ENCODE results near the gene ANGPTL2.
A peak's percentile ranks its signal among the peaks of the same experiment; 100 is the strongest.

Gene ANGPTL2

GRCh38 chr9:127067603-127068220 is 54.7 kb downstream of the ANGPTL2 start:
- DNase-seq, result no peak

DNA sequence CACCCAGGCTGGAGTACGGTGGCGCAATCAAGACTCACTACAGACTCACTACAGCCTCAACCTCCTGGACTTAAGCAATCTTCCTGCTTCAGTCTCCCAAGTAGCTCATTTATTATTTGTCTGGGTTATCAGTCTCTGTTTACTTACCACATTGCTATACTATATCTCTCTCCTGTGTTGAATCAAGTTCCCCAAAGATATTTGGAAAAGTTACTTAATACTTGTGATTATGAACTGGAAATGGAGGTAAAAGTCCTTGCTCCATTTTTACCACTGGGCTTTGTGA is 55.6 kb downstream of the ANGPTL2 start:
- peak; percentile 49 for DNase-seq

- DNase-seq, result peak; percentile 52
Observed at GRCh38 chr9:127066060-127066850, 56.2 kb downstream of the ANGPTL2 start.

DNA sequence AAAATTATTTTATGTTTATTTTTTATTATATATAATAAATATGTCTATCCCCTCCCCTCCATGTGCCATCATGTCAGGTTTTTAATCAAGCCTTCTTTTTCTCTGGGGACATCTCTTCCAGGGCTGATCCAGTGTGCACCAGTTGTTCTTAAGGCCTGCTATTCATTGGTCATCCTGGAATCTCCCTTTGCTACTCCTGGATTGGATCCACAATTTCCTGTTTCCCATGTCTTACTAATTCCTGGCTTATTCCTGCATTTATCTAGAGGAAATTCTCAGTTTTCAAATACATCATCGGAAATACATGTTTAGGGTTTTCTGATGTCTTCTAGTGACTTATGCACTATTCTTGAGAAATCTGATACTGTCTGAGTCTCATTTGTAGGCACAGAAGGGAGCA is 56.8 kb downstream of the ANGPTL2 start:
- peak; percentile 69 for DNase-seq

DNA sequence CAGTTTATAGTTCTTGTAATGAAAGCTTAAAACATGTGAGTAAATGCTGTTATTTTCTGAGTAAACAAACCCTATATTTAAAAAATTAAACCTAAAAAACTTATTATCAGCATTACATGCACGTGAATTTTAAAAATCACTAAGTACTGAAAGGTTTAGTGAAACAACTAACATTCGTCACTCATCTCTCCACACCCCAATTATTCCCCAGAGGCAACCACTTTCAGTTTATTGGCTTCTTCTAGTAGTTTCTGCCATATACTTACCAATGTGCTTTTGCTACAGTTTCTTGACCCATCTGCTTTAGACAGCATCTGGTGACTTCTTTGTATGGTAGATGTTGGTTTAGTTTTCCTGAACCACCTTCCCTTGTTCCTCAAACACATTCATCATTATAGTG is 58.1 kb downstream of the ANGPTL2 start:
- DNase-seq, result no peak

- DNase-seq, result no peak
Observed at GRCh38 chr9:127061411-127061810, 61.0 kb downstream of the ANGPTL2 start.

DNA sequence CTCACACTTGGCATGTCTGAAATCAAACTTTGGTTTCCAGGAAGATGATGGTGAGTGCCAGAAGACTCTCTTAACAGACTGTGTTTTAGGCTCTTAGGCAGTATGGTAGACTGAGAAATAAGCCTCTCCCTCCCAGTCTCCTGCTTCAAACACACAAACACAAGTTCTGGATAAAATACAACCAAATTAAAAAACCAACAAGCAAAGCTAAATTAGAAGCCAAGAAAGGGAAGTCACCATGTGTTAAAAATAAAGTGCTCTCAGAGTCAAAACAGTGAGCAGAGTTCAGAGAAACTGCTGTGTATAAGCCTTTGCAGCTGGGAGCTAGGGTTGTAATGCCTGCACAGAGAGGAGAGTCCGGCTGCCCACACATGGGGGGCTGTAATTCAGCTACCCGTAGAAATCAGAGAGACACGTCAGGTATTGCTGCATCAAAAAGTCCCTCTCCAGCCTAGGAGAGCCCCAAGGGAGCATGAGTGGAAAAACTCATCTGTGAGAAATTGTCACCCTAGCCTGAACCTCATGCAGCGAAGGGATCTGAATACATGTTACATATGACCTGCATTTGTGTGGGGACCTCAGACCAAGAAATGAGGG is 62.6 kb downstream of the ANGPTL2 start:
- DNase-seq, result no peak

DNA sequence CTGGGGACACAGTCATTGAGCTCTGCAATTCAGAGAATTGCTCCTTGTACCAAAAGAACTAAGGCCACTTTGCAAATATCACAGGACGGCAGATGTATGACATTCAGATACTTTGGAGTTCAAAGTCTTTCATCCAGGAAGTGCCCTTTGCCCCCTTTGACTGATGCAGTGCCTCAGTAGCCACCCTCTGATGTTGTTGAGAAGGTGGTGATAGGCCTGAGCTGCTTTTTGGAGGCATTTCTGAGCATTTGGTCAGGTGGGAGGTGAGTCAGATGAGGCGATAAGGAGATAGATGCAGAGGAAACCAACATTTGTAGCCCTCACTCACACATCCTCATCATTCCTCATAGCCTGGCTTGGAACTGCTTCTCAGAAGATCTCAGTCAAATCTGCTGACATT is 63.4 kb downstream of the ANGPTL2 start:
- no peak for DNase-seq

- peak; percentile 81 for DNase-seq
Observed at GRCh38 chr9:127058645-127059021, 63.8 kb downstream of the ANGPTL2 start.

GRCh38 chr9:127058011-127058644 is 64.3 kb downstream of the ANGPTL2 start:
- DNase-seq, result no peak

DNA sequence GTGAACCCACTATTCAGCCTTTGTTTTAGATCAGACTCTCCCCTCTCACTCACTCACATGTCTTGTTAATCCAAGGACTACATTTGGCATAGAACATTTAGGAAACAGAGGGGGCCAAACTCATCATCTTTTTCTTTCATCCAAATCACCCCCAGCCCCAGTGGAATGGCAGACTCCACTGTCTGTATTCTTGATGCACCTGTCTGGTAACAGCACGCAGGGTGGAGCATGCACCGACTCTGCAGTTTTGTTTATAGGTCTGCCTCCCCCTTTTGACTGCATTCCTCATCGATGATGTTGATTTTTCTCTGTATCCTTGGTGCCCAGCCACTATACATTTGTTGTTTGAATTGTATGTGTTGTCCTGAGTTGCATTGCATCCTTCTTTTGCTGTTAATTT is 66.0 kb downstream of the ANGPTL2 start:
- no peak for DNase-seq

GRCh38 chr9:127055745-127056402 is 66.6 kb downstream of the ANGPTL2 start:
- no peak for DNase-seq

- no peak for DNase-seq
Observed at GRCh38 chr9:127053960-127054359, 68.5 kb downstream of the ANGPTL2 start.

DNA sequence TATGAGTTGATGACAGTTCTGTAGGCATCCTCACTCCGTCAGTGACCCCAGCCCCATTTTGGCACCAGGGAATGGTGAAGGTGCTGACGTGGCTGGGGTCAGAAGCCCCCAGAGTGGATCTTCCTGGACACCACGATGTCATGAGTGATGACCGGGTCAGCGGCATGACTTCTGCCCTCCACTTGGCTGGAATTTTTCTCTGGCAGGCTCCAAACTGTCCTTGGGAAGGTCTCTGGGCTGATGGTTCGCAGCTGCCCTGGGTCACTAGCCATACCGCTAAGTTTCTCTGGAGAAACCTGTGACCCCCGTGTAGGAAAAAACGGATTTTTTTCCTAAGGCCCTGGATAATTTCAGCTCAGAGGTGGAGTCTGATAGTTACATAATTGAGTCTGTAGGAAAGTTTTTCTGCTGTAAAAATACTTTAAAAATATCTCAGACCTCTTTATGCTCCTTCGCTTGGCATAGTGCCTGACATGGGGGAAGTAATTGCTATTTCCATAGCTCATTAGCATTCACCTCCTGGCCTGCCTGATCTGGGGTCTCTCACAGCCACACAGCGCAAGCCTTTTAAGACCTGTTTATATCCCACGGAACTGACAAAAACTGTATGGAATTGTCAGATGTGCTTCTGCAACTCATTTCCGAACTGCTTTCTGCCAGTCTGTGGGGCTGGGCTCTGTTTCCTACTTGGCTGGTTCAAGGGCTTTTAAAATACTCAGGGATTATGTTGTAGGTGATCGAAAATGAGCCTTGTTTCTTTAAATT is 69.2 kb downstream of the ANGPTL2 start:
- no peak for DNase-seq

DNA sequence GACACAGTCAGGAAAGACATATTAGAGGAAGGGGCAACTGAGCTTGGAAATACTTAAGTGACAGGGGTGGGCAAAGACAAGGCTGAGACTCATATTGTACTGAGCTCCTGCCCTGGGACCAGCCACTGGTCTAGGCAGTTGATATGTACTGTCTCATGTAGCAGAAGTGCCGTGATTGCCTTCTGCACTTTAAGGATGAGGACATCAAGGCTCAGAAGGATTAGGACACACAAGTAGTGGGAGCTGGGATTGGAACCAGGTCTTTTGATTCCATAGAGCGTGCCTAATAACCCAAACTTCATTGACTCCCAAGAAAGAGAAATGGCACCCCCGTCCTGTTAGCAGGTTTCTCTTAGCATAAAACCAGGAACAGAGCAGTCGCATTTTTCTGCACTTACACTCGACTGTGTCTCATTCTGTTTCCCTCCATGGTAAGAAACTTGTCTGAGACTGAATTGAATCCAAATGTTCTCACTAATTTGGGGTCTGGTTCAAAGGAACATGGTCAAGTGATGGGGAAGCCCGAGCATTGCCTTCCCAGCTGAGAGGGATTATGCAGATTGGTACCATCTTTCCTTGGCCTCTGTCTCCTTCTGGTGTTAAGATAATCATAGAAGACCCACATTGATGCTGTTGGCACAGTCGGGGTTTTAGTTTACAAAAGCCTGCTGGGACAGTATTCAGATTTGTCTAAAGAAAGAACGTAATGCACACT is 70.4 kb downstream of the ANGPTL2 start:
- DNase-seq, result no peak

- no peak for DNase-seq
Observed at GRCh38 chr9:127050591-127051001, 71.8 kb downstream of the ANGPTL2 start.

- no peak for DNase-seq
Observed at GRCh38 chr9:127050152-127050551, 72.3 kb downstream of the ANGPTL2 start.

DNA sequence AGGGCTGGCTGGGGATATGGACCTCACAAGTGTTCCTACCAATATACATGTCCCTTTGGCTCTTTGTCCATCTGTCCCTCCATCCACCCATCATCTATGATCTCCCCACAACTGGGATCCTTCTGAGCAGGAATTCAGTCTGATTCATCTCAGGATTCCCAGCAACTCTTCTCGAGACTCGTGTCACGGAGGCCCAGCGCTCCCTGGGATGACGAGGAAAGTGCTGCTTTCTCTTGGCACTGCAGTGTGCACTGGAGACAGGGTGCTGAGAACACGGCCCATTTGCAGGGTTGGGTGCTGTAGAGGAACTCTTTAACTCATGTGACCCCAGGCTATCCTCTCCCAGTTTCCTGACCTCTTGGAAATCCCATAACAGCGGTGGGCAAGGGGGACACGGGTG is 72.9 kb downstream of the ANGPTL2 start:
- DNase-seq, result no peak

DNA sequence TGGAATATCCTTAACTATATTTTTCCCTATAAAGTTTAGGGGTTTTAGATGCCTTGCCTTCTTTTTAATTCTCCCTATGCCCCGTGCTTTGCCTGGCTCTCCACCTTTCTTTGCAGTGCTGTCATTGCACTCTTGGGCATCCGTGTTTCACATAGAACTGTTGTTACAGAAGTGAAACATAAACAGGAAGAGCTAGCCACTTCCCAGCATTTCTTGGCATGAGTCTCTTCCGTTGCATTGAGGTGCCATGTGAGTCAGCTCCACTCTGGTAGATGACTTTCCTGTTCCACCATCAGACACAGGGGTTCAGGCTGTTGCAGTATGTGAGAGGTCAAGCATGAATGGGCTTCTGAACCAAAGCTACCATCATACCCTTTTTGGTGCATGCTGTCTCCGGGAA is 73.4 kb downstream of the ANGPTL2 start:
- peak; percentile 75 for DNase-seq

GRCh38 chr9:127047971-127048370 is 74.5 kb downstream of the ANGPTL2 start:
- DNase-seq, result no peak

GRCh38 chr9:127045148-127045547 is 77.3 kb downstream of the ANGPTL2 start:
- no peak for DNase-seq

DNA sequence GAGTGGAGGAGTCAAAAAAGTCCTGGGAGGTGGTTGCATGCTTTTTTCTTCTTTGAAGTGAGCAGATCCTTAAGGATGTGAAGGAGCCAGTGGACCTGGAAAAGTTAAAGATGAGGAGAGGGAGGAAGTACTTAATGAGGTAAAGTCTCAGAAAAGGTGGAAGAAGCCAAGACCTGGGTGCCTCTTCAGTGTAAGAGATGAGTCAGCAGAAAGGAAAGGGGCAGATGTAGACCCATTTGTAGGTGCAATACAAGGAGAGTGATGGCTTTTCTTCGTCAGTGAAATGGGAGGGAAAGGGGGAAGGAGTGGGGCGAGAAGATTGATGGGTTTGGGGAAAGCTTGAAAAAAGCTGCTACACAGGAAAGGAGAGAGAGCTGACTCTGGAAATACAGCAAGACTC is 82.9 kb downstream of the ANGPTL2 start:
- DNase-seq, result no peak

All from fibroblast of upper back skin (primary cell).